HT1080 (cell line): ENCODE data around the gene TSG101. TPM values are rescaled to one million over a fixed set of nuclear protein-coding genes. Genes with fewer than 3 reads are reported as not detected.

Experiments used
- total RNA-seq: library from RNA; depleted of rRNA; stranded (reverse); fragments of >200 nt; shearing (Covaris generic); gene quantifications from 2 replicates; pipeline ENCODE4 v1.2.3, GENCODE V29; 2014; rRNA removed

Gene TSG101
- total RNA-seq, 1 experiment from 2014 or later = 142 TPM

Other genes with a start within 250 kb of the TSG101 start
- 18.6 and 19.2 TPM in 2 replicates for gene HPS5, start 204.8 kb downstream of the TSG101 start, total RNA-seq
- 70.3 and 85.8 TPM in 2 replicates for gene GTF2H1, start 204.4 kb downstream of the TSG101 start, total RNA-seq
- 713 and 1,482 TPM in 2 replicates for gene LDHA, start 132.4 kb downstream of the TSG101 start, total RNA-seq
- not detected in 2 replicates for gene LDHC, start 114.6 kb downstream of the TSG101 start, total RNA-seq
- not detected in 2 replicates for gene LDHAL6A, start 71.1 kb downstream of the TSG101 start, total RNA-seq
- 14.2 and 19.9 TPM in 2 replicates for gene UEVLD, start 61.8 kb upstream of the TSG101 start, total RNA-seq
- gene MISFA, start 72.8 kb upstream of the TSG101 start, total RNA-seq = 0.73 TPM in 1 of 2 replicates, not detected in the other
- 15.5 and 16.7 TPM in 2 replicates for gene SPTY2D1, start 107.4 kb upstream of the TSG101 start, total RNA-seq
- gene TMEM86A, start 171.8 kb upstream of the TSG101 start, total RNA-seq = 0.47 and 1.3 TPM in 2 replicates
- gene IGSF22, start 199.2 kb upstream of the TSG101 start, total RNA-seq = not detected in 2 replicates